Measurements from ENCODE around the gene PLGLB2. TPM values are rescaled to one million over a fixed set of nuclear protein-coding genes. Genes with fewer than 3 reads are reported as not detected.
"Not testable (repeated sequence)": the region's sequence is repeated elsewhere in the genome, so short reads cannot be mapped to it uniquely, and the experiment has no call there.

PLGLB2 gene
- not detected in 2 replicates for total RNA-seq (2014; rRNA removed; shearing (Covaris generic))

DNA sequence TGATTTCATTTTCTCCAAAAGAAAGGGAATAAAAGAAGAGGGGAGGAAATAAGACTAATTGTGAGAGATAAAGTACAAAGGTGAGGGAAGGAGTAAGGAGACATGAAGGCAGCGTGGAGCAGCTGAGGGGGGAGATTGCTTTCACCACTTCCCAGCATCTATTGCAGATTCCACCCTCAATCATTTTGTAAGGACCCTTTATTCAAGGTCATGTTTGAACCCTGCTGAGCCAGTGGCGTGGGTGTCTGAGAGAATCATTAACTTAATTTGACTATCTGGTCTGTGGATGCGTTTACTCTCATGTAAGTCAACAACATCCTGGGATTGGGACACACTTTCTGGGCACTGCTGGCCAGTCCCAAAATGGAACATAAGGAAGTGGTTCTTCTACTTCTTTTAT lies at the start of gene PLGLB2:
TSS of gene PLGLB2 (plus strand) at position 297 of the 400 bp plus-strand sequence. CDS start at position 364, 67 bp downstream.
- H3K36me3 ChIP-seq (replicated peaks; ENCODE audit: control insufficient read depth, insufficient read depth, low read length); H3K27me3 ChIP-seq (ENCODE audit: control insufficient read depth, insufficient read depth, low read length); H3K4me3 ChIP-seq (ENCODE audit: insufficient read depth, low read depth, low read length); DNase-seq: not testable (repeated sequence)

DNA sequence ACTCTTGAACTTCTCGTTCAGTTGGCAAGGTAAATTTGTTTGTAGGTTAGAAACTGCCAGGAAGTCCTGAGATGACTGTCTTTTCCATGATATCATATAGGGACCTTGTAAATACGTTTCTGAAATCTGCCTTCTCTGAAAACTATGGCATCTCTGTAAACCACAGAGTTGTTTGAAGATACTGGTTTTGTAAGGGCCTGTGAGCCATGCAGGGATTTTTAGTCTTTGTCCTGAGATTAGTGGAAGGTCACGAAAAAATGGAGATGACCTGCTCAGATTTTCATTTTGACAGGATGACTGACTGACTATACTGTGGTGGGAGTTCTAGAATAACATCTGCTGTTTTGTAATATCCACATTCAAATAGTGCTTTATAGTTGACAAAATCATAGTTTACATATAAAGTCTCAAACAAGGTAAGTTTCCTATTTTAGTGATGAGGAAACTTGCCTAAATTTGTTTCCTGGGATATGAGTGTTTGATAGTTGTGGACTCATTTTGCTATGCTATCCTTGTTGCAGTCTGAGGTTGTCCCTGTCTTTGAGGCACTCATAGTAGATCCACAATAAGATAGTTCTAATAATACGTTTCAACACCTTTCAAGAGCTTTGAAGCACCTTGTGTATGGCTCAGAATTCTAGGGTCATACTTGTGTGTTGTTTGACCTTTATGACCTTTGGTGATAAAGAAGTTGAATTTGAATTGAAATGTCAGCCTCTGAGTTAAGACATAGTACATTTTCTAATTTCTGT lies 43.1 kb upstream of the PLGLB2 start:
- H3K27me3 ChIP-seq (ENCODE audit: control insufficient read depth, insufficient read depth, low read length); H3K4me3 ChIP-seq (ENCODE audit: insufficient read depth, low read depth, low read length): not testable (repeated sequence)

DNA sequence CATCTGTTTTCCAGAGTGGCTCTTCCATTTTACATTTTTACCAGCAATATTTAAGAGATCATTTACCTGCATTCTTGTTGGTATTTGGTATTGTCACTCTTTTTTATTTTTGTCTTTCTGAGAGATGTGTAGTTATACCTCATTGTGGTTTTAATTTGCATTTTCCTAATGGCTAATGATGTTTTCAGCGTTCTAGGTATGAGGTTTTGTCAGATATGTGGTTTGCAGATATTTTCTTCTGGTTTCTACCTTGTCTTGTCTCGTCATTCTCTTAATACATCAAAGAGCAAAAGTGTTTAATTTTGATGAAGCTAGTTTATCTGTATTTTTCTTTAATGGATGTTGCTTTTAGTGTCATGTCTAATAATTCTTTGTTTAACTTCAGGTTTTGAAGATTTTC lies 39.5 kb upstream of the PLGLB2 start:
- H3K27me3 ChIP-seq (ENCODE audit: control insufficient read depth, insufficient read depth, low read length); H3K4me3 ChIP-seq (ENCODE audit: insufficient read depth, low read depth, low read length); DNase-seq; H3K36me3 ChIP-seq (replicated peaks; ENCODE audit: control insufficient read depth, insufficient read depth, low read length): not testable (repeated sequence)

More for the DNA sequence above, 43.1 kb upstream of the PLGLB2 start:
- not testable (repeated sequence) for H3K36me3 ChIP-seq (replicated peaks; ENCODE audit: control insufficient read depth, insufficient read depth, low read length); DNase-seq

DNA sequence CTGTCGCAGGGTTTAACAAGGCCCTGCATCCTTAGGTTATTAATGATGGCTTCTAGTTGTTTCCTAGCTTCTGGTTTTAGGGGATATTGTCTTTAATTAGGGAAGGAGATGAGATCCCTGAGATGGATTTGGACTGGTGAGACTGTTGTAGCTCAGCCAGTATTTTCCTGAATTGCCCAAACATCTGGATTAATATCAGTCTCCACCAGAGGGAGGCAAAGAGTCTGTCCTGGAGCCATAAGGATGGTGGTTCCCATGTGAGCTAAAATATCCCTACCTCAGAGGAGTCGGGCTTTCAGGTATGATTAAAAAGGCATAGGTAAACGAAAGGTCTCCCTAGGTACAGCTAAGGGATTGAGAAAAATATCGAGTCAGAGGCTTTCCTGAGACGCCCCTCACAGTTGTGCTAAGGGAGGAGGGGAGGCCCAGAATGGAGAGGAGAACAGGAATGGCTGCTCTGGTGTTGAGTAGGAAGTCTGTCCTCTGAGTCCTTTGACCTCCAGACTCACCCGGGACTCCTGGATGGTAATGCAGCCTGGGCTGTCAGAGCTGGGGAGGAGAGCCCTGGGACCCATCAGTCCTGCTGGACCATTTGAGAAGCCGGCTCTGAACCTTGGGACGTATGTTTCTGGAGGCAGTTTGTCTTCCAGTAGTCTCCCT lies 19.8 kb upstream of the PLGLB2 start:
- DNase-seq; H3K27me3 ChIP-seq (ENCODE audit: control insufficient read depth, insufficient read depth, low read length); H3K4me3 ChIP-seq (ENCODE audit: insufficient read depth, low read depth, low read length); H3K36me3 ChIP-seq (replicated peaks; ENCODE audit: control insufficient read depth, insufficient read depth, low read length): not testable (repeated sequence)

DNA sequence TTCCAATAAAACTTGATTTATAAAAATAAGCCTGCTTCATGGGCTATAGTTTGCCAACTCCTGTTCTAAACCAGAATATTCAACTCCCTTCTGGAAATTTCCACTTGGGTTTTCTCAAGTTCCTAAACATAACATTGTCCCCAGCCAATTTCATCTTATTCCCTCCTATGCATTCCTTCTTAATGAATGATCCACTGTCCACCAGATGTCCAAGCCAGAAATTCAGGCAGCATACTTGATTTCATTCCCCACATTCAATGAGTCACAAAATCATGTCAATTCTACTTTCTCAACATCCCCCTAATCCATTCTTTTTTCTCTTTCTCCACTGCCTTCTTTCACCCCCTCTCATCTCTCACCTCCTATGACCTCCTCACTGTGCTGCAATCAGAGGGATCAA lies 7.0 kb upstream of the PLGLB2 start:
- not testable (repeated sequence) for H3K27me3 ChIP-seq (ENCODE audit: control insufficient read depth, insufficient read depth, low read length); DNase-seq; H3K4me3 ChIP-seq (ENCODE audit: insufficient read depth, low read depth, low read length); H3K36me3 ChIP-seq (replicated peaks; ENCODE audit: control insufficient read depth, insufficient read depth, low read length)

DNA sequence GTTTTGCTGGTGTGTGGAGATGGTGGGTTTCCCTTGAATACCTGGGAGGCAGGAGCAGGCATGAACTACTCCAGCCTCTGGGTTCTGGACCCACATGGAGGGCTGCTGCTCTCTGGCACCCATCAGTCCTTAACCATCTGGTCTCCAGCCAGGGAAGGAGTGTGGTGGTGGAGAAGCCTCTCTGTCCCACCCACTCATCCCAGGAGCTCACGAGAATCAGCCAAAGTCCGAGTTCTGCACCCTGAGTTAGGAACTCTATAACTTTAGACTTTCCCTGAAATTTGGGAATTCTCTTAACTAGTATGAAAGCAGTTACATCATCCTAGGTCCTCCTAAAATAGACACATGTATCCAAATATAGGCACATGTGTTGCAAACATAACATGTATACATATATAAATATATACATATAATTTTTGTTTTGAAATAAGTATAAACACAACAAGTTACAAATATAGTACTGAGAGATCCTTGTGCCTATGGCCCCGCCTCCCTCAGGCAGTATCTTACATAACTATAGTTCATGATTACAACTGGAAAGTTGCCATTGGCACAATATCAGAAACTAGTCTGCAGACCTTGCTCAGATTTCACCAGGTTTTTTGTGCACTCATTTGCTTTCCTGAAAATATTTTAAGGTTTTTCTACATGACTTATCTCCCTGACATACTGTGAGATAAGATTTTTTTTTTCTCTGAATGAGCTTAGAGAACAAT lies 5.3 kb upstream of the PLGLB2 start:
- H3K36me3 ChIP-seq (replicated peaks; ENCODE audit: control insufficient read depth, insufficient read depth, low read length); H3K27me3 ChIP-seq (ENCODE audit: control insufficient read depth, insufficient read depth, low read length); DNase-seq; H3K4me3 ChIP-seq (ENCODE audit: insufficient read depth, low read depth, low read length): not testable (repeated sequence)

DNA sequence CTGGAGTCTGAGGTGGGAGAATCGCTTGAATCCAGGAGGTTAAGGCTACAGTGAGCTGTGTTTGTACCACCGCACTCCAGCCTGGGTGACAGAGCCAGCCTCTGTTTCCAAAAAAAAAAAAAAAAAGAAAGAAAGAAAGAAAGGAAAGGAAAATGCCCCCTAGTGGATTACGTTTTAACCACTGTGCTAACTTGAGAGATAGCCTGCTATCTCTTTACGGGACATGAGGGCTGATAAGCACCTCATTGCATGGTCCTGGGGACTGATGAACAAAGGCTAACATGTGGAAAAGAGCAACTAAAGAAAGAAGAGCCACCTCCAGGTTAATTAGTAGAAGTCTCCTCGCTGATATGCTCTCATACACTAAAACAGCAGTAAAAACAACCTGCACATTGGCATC lies 4.2 kb upstream of the PLGLB2 start:
- H3K36me3 ChIP-seq (replicated peaks; ENCODE audit: control insufficient read depth, insufficient read depth, low read length); DNase-seq; H3K27me3 ChIP-seq (ENCODE audit: control insufficient read depth, insufficient read depth, low read length); H3K4me3 ChIP-seq (ENCODE audit: insufficient read depth, low read depth, low read length): not testable (repeated sequence)

DNA sequence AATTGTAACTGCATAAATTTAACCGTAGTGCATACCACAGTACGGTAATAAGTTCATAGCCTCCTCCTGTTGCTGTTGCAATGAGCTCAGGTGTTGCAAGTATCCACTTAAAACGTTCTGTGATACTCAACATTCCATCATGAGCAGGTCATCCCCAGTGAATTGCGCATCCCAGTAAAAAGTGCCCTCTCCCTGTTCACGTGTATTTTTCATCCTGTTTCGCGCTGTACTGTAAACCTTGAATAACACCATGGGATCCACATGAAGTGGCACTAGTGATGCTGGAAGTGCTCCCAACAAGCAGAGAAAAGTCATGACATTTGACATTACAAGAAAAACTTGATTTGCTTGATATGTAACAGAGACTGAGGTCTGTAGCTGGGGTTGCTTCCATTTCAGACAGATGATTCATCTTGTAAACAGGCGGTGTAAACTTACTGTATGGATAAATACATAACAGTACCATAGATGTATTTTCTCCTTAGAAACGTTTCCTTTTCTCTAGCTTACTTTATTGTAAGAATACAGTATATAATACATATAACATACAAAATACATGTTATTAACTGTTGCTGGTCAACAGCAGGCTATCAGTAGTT lies 2.4 kb upstream of the PLGLB2 start:
- not testable (repeated sequence) for H3K36me3 ChIP-seq (replicated peaks; ENCODE audit: control insufficient read depth, insufficient read depth, low read length); H3K4me3 ChIP-seq (ENCODE audit: insufficient read depth, low read depth, low read length); DNase-seq; H3K27me3 ChIP-seq (ENCODE audit: control insufficient read depth, insufficient read depth, low read length)

DNA sequence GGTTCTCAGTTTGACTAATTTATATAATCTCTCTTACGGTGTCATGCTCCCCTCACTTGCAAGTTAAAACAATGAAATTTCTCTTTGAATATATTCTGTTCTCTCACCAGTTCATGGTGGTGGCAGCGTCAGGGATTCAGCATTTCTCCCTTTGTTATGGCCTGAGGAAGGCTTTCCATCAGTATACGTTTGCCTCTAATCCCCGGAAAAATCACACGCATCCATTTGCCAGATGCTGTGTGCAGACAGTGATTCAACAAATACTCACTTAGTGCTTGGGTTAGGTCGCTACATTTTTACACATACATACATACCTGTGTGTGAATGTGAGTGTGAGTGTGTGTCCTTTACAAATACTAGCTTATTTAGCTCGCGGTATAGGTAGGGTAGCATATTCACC lies 637 bp downstream of the PLGLB2 start:
- not testable (repeated sequence) for DNase-seq; H3K36me3 ChIP-seq (replicated peaks; ENCODE audit: control insufficient read depth, insufficient read depth, low read length); H3K27me3 ChIP-seq (ENCODE audit: control insufficient read depth, insufficient read depth, low read length); H3K4me3 ChIP-seq (ENCODE audit: insufficient read depth, low read depth, low read length)

DNA sequence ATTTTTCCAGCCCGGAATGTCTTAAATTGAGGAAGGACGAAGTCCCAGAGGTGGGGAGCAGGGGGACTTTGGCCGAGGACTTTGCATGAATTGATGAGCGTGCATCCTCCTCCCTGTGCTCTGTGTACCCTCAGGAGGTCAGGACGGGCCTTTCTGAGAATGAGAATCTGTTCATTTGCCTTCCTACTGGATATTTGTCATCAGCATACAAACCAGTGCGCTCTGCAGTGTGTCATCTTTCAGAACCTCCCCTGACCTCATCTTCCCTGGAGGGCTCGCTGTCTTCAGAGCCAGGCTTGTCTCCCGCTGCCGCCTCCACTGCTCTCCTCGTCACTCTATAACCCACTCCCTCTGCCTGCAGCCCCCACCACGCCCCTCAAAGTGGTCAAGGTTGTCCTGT lies 2.7 kb downstream of the PLGLB2 start:
- H3K36me3 ChIP-seq (replicated peaks; ENCODE audit: control insufficient read depth, insufficient read depth, low read length); H3K27me3 ChIP-seq (ENCODE audit: control insufficient read depth, insufficient read depth, low read length); DNase-seq; H3K4me3 ChIP-seq (ENCODE audit: insufficient read depth, low read depth, low read length): not testable (repeated sequence)

DNA sequence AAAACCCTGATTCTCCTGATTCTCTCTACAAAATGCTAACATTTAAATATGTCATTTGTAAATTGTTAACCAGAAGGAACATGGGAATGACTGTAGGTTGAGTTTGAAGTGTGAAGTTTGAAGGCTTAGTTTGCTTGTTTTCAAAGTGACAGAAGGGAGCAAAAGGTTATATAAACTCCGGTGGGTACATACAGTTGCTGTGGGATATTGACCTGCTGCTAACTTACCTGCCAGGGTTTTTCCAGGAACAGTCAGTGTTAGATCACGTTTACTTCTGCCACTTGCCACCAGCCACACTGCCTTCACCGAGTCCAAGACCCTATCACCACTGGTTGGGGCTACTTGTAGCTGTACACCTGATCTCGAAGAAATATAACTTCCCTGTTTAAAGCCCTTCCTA lies 6.9 kb downstream of the PLGLB2 start:
- not testable (repeated sequence) for H3K27me3 ChIP-seq (ENCODE audit: control insufficient read depth, insufficient read depth, low read length)

More for the DNA sequence above, 6.9 kb downstream of the PLGLB2 start:
- not testable (repeated sequence) for H3K4me3 ChIP-seq (ENCODE audit: insufficient read depth, low read depth, low read length); H3K36me3 ChIP-seq (replicated peaks; ENCODE audit: control insufficient read depth, insufficient read depth, low read length); DNase-seq

Other genes starting within 250 kb of the PLGLB2 start
- gene RGPD2, start 77.7 kb downstream of the PLGLB2 start, total RNA-seq (2014; rRNA removed; shearing (Covaris generic)), result 8.5 and 14.4 TPM in 2 replicates

Data from H7 (cell line).